GM15510 (cell line): Measurements from ENCODE around the gene NPB.

Experiments
- POLR2A ChIP-seq: IDR thresholded peaks from 3 replicates; pipeline ENCODE4 v1.6.1; 2011; ENCODE audit warnings: borderline replicate concordance; ENCODE audit not compliant: insufficient read length; ENCODE audit errors: extremely low read depth

NPB gene

GRCh38 chr17:81947189-81947588 is 45.2 kb downstream of the NPB start, which contains the start of gene MYADML2:
Gene MYADML2 (minus strand): TSS chr17:81947233. CDS start chr17:81941741, 5,492 bp downstream.
- no peak for TF ChIP-seq POLR2A

- no peak for TF ChIP-seq POLR2A
Observed at GRCh38 chr17:81948635-81949378, 46.8 kb downstream of the NPB start.

- no peak for TF ChIP-seq POLR2A
Observed at GRCh38 chr17:81950501-81950900, 48.5 kb downstream of the NPB start.

GRCh38 chr17:81951785-81952684 is 50.0 kb downstream of the NPB start:
- TF ChIP-seq POLR2A: no peak
